Endothelial cell of umbilical vein (primary cell): ENCODE data around the gene NEK6.

Source experiments
- CTCF ChIP-seq, 2 donors: IDR thresholded peaks; 1 replicate in 1 of 2; 2 replicates in 1 of 2; pipeline ENCODE4 v1.5.1; 2011; ENCODE audit warnings: low read length in 2 of 2, mild to moderate bottlenecking in 2 of 2, moderate library complexity in 2 of 2, control low read depth in 1 of 2, inconsistent platforms in 1 of 2, low read depth in 1 of 2; ENCODE audit not compliant: insufficient read depth in 1 of 2; ENCODE audit errors: extremely low read depth in 1 of 2
- JUN ChIP-seq: IDR thresholded peaks from 2 replicates; pipeline ENCODE4 v1.6.1; 2011; ENCODE audit warnings: borderline replicate concordance, low read depth; ENCODE audit not compliant: insufficient read length, insufficient read depth
- MAX ChIP-seq: IDR thresholded peaks from 2 replicates; pipeline ENCODE4 v1.6.1; 2011; ENCODE audit not compliant: insufficient read depth, insufficient read length
- POLR2A ChIP-seq: IDR thresholded peaks from 2 replicates; pipeline ENCODE4 v1.6.1; 2012; ENCODE audit warnings: low read depth, mild to moderate bottlenecking, control low read depth, low read length
- POLR2AphosphoS5 ChIP-seq: IDR thresholded peaks from 2 replicates; pipeline ENCODE4 v1.6.1; 2012; ENCODE audit warnings: low read depth, mild to moderate bottlenecking, control low read depth, low read length, moderate library complexity; ENCODE audit not compliant: insufficient read depth

- TF ChIP-seq POLR2A (no peak), CTCF (IDR thresholded peaks at IDR 0.05; ENCODE audit: extremely low read depth in 1 of 2, insufficient read depth in 1 of 2, low read depth in 1 of 2, low read length in 2 of 2) (no peak), POLR2AphosphoS5 (no peak), MAX (no peak), JUN (no peak)
Measured at GRCh38 chr9:124209279-124209678, 48.5 kb upstream of the NEK6 start.
